Measurements from ENCODE around the gene SLPI.

DNA sequence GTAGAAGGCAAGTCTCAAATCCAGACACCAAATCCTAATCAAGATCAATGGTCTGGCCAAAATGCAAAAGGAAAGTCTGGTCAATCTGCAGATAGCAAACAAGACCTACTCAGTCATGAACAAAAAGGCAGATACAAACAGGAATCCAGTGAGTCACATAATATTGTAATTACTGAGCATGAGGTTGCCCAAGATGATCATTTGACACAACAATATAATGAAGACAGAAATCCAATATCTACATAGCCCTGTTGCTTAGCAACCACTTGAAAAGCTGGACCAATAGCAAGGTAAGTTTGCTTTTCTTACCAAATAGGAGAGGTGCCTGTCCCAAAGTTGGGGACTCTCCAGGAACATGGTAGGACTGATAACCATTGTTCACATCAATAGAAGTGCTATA is 31.2 kb downstream of the SLPI start:
- TF ChIP-seq POLR2A (IDR thresholded peaks at IDR 0.05): no peak
- TF ChIP-seq CTCF (IDR thresholded peaks at IDR 0.05): no peak
- TF ChIP-seq EP300 (IDR thresholded peaks at IDR 0.05): no peak
